HG02884 (cell line): ENCODE measurements around the gene DNAH1.

Experiments
- ATAC-seq: cut with Tn5 transposase; IDR thresholded peaks from one replicate; pipeline ENCODE4 v1.9.1; 2021; ENCODE audit warnings: mild to moderate bottlenecking, moderate library complexity; ENCODE audit not compliant: unreplicated experiment

The DNAH1 gene

DNA sequence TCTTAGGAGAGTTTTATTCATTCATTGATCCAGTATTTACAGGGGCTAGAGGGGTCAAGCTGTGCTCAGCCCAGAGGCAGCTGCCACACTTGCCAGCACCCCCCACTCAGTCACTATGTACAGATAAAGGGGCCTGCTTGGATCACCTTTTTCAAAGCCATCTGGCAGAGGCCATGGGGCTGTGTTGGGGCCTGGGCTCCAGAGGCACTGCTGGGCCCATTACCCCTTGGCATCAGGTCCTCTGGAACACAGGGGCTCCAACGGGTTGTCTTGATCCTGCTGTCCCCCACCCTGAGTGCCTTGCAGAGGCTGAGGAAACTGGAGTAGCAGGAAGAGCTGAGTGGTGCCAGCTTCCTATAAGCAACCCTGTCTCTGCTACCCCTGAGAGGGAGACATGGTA is 84.9 kb downstream of the DNAH1 start:
- ATAC-seq, result no peak

DNA sequence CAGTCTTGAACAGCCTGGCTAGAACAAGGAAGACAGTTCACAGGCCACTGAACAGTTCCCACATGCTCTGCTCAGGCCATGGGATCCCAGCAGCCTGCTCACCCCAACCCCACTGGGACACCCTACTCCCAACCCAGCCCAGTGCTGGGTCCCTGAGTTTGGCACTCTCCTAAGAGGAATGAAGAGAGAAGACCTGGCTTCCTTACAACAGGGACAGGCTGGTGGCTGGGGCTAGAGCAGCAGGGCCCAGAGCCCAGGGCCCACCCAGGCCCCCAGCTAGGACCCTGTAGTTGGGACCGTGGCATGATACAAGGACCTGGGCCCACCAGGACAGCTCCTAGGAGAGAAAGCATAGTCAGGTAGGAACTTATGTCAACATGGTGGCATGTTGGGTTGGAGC is 85.4 kb downstream of the DNAH1 start:
- ATAC-seq, result no peak

DNA sequence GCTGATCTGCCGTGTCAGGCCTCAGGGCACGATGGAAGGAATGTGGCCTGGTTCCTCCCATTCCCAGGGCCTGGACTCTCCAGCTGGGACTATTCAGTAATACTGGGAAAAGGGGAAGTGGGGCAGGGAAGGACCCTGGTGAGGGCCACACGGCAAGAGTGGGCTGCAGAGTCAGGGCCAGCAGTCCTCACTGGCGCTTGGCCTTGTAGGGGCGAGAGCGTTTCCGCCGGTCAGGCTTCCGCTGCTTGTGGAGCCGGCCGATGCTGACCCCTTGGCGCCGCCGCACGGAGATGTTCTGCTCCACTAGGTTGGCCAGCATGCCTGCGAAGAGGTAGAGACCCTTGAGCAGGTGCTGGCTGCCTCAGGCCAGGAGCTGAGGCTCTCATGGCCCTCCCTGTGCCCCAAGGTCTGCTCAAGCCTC is 86.0 kb downstream of the DNAH1 start:
- no peak for ATAC-seq

DNA sequence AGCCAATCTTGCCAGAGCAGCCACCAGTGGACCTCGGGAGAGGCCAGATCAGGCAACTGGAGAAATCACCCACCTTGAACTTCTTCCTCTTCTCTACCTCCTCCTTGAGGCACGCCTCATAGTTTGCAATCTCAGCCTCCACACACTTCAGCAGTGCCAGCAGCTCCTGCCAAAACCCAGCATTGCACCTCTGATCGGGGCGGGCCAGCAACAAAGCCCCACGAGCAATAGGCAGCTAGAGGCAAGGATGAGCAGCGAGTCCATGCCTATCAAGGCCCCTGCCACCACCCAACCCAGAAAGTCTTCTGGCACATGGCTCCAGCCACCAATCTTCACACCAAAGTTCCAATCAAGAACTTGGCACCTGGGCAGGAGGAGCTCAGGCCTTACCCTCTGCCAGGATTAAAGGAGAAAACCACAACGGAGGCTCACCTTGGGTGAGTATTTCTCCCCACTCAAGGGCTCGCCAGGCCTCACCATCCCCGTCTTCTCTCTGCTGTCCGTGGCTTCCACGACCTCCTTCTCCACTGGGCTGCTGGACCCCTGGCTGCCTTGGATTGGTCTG is 86.7 kb downstream of the DNAH1 start:
- ATAC-seq, result no peak

DNA sequence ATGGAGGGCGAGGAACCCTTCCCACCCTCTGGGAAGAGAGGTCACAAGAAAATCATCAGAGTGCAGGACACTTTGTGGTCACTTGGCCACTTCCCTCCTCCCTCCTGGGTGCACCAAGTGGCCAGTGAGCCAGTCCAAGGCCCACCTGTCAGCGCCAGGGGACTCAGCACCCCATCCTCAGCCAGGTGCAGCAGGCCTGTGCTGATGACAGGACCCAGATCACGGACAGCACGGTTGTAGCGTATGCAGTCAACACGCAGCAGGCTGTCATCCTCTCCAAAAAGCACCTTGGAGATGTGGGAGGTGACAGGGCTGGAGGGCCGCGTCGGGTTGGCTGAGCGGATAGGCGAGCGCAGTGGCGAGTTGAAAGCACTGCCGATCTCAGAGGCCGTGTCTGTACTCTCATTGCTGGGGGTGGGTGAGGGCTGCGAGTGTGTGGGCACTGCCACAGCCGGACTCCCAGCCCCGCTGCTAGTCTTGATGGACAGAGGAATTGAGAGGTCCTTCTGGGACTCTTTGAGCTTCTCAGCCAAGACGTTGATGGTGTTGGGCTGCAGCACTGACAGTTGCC is 87.2 kb downstream of the DNAH1 start:
- ATAC-seq, result no peak

DNA sequence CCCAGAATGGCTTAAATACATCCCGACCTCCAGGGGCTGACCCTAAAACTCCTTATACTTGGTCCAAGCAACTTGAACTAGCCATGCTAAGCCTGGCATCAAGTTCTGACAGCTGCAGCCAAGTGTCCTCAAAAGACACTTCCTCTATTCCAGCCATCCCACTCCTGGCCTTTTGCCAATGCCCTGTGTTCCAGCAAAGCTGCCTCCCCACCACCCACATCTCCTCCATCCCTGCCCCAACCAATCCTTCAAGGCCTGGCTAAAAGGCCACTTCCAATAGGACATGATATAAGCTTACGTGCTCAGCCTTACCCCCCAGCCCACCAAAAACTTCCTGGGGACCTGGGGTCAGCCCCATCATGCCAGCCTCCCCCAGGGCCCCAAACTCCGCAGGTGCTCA is 87.8 kb downstream of the DNAH1 start:
- no peak for ATAC-seq

DNA sequence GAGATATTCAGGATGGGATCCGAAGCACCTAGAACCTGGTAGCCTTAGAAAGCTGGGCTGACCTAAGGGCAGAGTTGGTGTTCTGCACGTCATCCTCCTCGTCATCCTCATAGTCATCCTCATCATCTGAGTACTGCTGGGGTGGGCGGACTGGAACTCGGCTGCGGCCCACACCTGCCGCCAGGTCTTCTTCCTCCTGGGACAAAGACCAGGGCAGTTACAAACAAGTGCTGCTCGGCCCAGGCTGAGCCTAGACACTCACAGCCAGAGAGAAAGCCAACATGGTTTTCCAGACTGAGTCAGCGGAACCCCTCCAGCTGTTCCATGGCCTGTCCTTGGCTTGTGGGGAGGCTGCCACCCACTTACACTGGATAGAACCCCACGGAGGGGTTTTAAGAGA is 88.3 kb downstream of the DNAH1 start:
- no peak for ATAC-seq

DNA sequence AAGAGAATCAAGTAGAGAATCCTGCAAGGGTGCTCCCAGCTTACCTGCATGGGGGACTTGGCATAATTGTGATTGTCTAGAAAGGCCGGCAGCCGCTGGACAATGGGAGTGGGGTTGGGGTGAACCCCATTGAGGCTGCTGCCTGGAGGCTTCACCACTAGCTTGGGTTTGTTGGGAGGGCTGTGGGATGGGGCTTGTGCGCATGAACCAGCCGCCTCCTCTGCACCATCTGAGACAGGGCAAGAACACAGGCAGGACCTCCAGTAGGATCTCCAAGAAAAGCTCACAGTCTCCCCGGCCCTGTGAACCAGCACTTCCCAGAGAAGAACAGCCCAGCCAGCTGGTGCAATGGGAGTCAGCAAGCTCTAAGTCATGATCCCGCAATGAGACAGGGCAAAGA is 88.9 kb downstream of the DNAH1 start:
- ATAC-seq, result no peak

DNA sequence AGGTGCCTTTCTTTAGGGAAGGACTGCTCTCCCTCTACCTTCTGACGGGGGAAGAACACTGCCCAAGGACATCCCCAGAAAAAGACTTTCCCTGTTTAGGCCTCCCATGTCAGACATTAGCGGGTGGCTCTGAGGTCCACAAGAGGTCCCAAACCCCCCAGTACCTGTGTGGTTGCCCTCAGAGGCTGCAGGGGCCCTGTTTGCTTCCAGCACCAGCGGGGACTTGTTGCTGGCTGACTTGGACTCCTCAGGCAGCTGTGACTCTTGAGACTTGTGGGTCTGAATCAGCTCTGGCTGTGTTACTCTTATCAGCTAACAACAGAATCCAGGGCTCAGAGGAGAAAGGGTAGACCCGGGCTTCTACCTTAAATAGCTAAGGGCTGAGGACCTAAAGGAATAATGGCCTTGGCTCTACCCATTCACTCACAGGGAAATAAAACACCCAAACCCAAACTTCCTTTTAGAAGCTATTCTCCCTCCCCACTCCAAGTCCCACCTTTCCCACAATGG is 89.5 kb downstream of the DNAH1 start:
- no peak for ATAC-seq

DNA sequence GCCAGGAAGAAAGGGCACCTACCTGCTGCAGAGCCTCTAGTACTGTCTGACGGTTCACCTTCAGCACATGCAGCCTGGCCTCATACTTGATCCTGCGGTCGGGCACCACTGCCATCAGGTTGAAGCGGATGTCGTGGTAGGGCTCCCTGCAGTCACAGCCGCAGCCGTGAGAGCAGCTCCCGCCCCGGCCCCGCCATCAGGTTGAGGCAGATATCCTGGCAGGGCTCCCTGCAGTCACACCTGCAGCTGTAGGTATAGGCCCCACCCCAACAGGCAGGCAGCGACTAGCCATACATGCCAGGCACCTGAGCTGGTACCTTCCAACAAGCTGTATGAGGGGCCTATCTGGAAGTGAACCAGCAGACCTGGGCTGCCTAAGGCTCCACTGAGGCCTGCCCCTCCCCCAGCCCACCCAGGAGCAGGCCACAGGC is 90.1 kb downstream of the DNAH1 start:
- no peak for ATAC-seq

DNA sequence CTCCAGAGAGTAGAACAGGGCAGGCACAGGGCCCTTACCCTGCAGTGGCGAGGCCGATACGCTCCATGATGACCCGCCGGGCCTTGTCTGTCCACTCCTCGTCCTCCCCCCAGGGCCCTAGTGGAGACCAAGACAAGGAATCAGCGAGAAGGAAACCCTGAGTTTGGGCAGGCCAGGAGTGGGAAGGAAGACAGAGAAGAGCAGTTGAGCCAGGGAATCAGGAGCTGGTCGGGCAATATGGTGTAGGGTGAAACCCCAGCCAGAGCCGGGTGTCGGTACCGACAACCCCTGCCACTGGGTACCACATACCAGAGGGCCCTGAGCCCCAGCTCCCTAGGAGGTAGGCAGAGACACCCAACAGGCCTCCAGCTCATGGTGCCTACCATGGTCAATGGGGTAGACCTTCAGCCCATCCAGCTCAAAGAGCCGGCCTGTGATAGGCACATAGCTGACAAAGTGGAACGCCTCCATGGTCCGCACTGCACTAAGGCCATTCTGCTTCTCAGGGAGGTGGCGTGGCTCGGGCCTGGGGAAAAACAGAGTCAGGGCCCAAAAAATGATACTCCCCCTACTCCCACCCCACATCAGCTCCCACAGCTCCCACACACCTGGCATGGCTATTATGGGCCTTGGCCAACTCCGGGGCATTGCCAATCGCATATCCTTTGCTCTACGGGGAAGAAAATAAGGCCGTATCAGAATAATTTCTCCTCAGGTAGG is 90.8 kb downstream of the DNAH1 start:
- no peak for ATAC-seq

DNA sequence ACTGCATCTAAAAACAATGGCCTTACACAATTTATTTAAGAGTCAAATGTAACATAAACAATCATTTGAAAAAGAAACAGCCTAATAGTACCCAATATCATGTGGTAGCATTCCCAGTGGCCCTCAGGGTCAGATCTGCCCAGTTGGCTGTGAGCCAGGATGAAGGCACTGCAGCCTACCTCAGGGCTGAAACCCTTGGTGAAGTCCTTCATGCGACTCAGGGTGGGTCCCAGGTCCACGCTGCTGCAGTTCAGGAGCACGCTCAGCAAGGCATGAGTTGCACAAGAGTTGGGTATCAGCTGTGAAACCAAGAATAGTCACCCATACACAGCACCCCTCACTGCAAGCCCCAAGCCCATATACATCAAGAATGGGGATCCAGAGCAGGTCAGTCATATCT is 91.7 kb downstream of the DNAH1 start:
- no peak for ATAC-seq

DNA sequence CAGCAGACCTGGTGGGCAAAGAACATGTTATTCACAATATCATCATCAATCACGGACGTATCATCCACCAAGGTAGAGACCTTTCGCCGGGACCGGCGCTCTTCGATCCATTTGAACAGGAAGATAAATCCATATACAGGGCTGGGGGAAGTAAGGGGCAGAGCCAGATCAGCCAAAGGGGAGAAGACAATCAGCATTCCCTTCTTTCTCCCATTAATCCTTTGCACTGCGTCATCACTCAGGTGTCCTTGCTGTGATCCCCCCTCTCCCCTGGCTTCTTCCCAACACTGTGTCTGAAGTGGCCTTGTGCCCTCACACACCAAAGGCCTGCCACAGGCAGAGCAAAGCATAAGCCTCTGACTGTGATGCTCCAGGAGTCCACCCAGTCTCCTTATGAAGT is 92.3 kb downstream of the DNAH1 start:
- no peak for ATAC-seq

DNA sequence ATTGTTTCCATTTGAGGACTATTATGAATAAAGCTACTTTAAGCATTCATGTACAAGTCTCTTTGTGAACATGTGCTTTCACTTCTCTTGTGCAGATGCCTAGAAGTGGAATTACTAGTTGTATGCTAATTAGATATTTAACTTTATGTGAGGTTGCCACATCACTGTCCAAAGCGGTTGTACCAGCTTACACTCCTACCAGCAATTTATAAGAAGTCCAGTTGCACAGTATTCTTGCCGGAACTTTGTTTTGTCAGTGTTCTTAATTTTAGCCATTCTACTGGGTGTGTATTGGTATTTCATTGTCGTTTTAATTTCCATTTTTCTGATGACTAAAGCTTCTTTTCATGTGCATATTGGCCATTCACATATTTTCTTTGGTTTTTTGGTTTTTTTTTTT is 99.7 kb downstream of the DNAH1 start:
- no peak for ATAC-seq

DNA sequence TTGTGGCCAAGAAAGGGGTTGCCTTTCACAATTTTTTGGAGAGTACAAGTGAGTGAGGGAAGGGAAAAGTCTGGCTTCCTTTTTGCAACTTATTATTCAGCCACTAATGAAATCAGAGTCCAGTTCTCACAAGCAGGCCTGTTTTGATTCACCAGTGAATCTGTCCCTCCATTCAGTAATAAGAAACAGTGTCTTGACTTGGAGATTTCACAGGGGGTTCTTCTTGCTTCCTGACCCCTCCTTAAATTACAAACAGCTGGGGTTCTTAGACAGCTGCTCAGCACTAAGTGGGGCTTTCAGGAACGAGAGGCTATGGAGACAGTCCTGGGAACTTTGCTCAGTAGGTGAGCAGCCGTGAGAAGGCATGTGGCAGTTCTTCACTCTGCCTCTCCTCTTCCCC is 104.3 kb downstream of the DNAH1 start:
- no peak for ATAC-seq

DNA sequence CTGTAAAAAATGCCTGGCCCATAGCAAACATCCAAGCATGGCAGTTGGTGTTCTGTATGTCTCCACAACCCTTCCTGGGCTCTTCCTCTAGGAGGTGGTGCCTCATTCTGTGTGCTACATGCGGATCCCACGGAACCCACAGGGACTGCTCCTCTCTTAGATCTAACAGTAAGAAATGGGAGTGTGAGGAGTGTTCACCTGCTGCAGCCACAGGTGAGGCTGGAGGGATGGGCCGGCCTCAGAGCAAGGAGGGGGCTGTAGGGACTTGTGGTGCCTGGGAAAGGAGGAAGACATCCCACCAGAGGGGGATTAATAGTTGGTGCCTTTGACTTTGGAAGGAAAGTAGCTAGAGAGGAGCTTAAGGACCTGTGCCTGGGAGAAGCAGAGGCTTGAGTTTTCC is 106.5 kb downstream of the DNAH1 start:
- ATAC-seq, result no peak

DNA sequence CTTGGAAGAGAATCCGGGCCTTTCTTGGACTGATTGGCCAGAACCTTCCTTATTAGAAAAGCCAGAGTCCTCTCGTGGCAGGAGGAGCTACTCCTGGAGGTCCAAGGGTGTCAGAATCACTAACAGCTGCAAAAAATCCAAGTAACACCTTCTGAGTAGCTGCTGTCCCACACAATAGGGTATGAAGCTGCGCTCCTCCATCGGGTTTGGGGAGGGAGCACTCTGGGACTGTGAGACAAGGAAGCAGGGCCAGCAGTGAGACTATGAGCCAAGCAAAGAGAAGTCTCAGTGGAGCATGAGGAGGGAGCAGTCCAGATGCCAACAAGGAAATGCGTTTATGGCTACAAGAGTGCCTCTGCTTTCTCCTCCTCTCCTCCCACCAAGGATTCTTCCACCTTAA is 107.1 kb downstream of the DNAH1 start:
- no peak for ATAC-seq

DNA sequence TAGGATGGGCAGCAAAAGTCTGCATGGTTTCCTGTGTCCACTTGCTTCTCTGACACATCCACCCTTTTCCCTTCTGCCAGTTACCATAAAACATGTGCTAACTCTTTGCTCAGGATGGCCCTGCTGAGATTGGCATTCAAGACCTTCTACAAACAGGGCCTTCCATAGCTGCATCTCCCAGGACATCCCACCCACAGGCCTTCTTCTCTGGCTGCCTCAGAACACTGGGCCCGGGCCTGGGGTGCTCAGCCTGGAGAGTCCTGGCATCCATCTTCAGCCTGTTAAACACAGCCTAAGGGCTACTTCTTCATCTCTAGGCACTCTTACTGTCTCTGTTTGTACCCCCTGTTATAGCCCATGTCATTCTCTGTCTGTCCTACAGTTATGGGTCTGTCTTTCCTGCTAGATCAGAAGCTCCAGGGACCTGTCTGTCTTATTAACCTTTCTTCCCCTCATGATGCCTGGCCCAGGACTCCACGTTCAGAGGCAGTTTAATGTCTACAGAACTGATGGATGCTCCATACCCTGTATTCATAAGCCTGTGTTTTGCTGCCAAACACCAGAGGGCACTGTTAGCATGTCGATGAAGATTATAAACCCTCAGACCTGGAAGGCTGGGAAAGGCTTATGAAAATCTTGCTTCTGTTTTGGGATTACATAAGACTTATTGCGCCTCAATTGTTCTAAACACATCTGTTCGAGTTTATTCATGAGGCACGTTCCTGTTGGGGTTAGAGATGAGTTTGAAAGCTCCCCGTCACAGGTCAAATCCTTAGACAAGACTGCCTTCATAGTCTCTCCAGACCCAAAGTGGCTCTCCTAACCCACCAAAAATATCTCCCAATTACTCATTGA is 112.3 kb downstream of the DNAH1 start:
- no peak for ATAC-seq

DNA sequence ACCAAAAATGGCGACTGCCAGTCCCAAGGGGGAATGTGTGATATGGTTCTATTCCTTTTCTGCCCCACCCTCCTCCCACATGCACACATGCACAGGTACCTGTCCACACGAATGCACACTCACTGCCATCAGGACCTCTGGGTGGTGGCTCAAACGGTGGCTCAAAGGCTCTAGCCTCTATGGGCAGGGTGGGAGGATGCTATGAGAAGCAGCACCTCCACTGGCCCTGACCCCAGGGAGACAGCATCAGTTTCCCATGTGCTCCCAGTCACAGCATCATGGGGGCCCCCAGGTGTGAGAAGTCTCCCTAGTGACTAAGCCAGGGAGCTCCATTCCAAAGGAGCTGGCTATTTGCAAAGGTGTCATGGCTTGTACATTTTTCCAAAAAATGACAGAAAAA is 112.9 kb downstream of the DNAH1 start:
- ATAC-seq, result no peak

DNA sequence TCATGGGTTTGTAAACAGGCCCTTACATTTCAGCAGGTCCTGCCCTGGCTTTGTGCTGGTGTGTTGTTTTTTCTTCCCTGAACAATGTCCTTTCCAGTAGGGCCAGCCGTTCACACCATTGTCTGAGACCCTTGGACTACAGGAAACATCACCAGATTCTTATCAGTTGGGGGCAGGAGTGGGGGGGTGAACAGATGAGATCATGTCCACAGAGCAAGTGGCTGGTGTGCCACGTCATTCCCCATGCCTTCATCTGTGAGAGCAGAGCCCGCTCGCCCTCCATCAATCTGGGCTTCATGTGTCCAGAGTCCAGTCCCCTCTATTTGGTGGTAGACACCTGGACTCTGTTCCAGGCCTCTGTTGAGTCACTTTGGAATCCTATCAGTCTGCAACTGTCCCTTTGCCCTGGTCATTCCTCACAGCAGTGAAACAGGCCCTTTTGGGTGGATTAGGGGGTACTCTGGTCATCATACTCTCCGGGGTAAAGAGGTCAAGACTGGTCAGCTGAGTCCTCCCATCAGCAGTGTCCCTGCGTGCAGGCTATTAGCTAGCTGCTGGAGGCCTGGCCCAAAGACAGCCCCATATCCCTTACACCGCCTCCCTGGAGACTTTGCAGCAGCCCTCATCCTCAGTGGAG is 113.8 kb downstream of the DNAH1 start:
- ATAC-seq, result no peak

DNA sequence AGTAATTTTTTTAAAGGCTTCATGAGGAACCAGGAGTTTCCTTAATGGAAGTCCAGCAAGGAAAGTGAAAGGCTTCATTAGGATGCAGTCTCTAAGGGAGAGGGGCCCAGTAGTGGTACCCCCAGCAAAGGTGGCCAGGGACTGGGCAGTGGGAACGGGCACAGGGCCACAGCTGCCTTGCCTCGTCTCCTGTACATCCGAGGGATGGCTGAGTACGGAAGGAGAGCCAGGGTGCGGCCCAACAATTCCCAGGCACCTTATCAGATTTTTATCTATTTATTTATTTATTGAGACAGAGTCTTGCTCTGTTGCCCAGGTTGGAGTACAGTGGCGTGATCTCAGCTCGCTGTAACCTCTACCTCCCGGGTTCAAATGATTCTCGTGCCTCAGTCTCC is 114.3 kb downstream of the DNAH1 start:
- no peak for ATAC-seq
